ENCODE data around the gene KLK8. TPM values are rescaled to one million over a fixed set of nuclear protein-coding genes. Genes with fewer than 3 reads are reported as not detected.

The KLK8 gene
- polyA plus RNA-seq, 3 donors: not detected

GRCh38 chr19:51000981-51001380 lies 423 bp downstream of the KLK8 start:
- H3K27me3 Mint-ChIP-seq (ENCODE audit: low read depth in 3 of 3): peaks cover 12 to 48% (median 36%) of the 10 kb centered on the region in 3 donors
- Histone ChIP-seq H3K36me3 (replicated peaks in 1 of 2; ENCODE audit: control insufficient read depth in 1 of 2, insufficient read depth in 2 of 2, low read length in 2 of 2) (no peaks in the 10 kb centered on the region), H3K4me3 (replicated peaks in 1 of 3; ENCODE audit: low read depth in 2 of 3, low read length in 3 of 3) (no peak overlapping the region), H3K9ac (ENCODE audit: insufficient read depth, low read length, poor library complexity, severe bottlenecking) (no peak overlapping the region), H4K20me1 (ENCODE audit: insufficient read depth, low read length) (no peaks in the 10 kb centered on the region), H3K27me3 (ENCODE audit: control insufficient read depth in 2 of 2, insufficient read depth in 2 of 2, low read length in 2 of 2) (peaks cover 0 to 5% of the 10 kb centered on the region in 2 donors), H3K4me1 (ENCODE audit: control insufficient read depth in 1 of 2, insufficient read depth in 2 of 2, low read length in 2 of 2) (no peaks in the 10 kb centered on the region), H2AFZ (ENCODE audit: insufficient read depth, low read depth, low read length, poor library complexity, severe bottlenecking) (no peak overlapping the region), H3K27ac (ENCODE audit: low read depth in 1 of 2, low read length in 2 of 2) (no peak overlapping the region), H3K4me2 (replicated peaks; ENCODE audit: extremely low read depth, low read length, poor library complexity, severe bottlenecking) (no peak overlapping the region), H3K79me2 (ENCODE audit: insufficient read depth, low read length) (no peaks in the 10 kb centered on the region), H3K9me3 (replicated peaks in 1 of 2; ENCODE audit: control insufficient read depth in 1 of 2, insufficient read depth in 1 of 2, low read length in 2 of 2) (peaks cover 5% of the 10 kb centered on the region in 2 donors)
- intact Hi-C loops (cut with micrococcal nuclease): no loop called here
- H3K27ac Mint-ChIP-seq: no peak overlapping the region
- H3K36me3 Mint-ChIP-seq: no peaks in the 10 kb centered on the region
- no peak for TF ChIP-seq CTCF (IDR thresholded peaks at IDR 0.05)
- DNase-seq: no peak
- 37% methylated on average over 13 of the region's 16 CpGs for WGBS (ENCODE audit: insufficient coverage)
- peaks cover 4% of the 10 kb centered on the region for H3K4me1 Mint-ChIP-seq
- peaks cover 4 to 13% (median 9%) of the 10 kb centered on the region in 7 donors for H3K9me3 Mint-ChIP-seq
- H3K4me3 Mint-ChIP-seq: peak overlapping the region in 1 of 2 donors; percentile 51

GRCh38 chr19:51000426-51000825 lies 978 bp downstream of the KLK8 start:
- WGBS (ENCODE audit: insufficient coverage): 92% methylated on average over 10 of the region's 10 CpGs
- no peak for TF ChIP-seq CTCF (IDR thresholded peaks at IDR 0.05)

More at GRCh38 chr19:51000426-51000825, 978 bp downstream of the KLK8 start:
- Mint-ChIP-seq H3K4me3 (no peak overlapping the region), H3K9me3 (peaks cover 4 to 13% (median 9%) of the 10 kb centered on the region in 7 donors), H3K27me3 (ENCODE audit: low read depth in 3 of 3) (peaks cover 12 to 48% (median 36%) of the 10 kb centered on the region in 3 donors), H3K4me1 (peaks cover 4% of the 10 kb centered on the region), H3K27ac (no peak overlapping the region), H3K36me3 (no peaks in the 10 kb centered on the region)
- H2AFZ ChIP-seq (ENCODE audit: insufficient read depth, low read depth, low read length, poor library complexity, severe bottlenecking): no peak overlapping the region
- H3K4me3 ChIP-seq (replicated peaks in 1 of 3; ENCODE audit: low read depth in 2 of 3, low read length in 3 of 3): no peak overlapping the region
- no peak overlapping the region for H3K27ac ChIP-seq (ENCODE audit: low read depth in 1 of 2, low read length in 2 of 2)
- H4K20me1 ChIP-seq (ENCODE audit: insufficient read depth, low read length): no peaks in the 10 kb centered on the region
- peaks cover 5% of the 10 kb centered on the region in 2 donors for H3K9me3 ChIP-seq (replicated peaks in 1 of 2; ENCODE audit: control insufficient read depth in 1 of 2, insufficient read depth in 1 of 2, low read length in 2 of 2)
- H3K27me3 ChIP-seq (ENCODE audit: control insufficient read depth in 2 of 2, insufficient read depth in 2 of 2, low read length in 2 of 2): peaks cover 0 to 5% of the 10 kb centered on the region in 2 donors
- no peaks in the 10 kb centered on the region for H3K4me1 ChIP-seq (ENCODE audit: control insufficient read depth in 1 of 2, insufficient read depth in 2 of 2, low read length in 2 of 2)
- H3K36me3 ChIP-seq (replicated peaks in 1 of 2; ENCODE audit: control insufficient read depth in 1 of 2, insufficient read depth in 2 of 2, low read length in 2 of 2): no peaks in the 10 kb centered on the region
- no peak overlapping the region for H3K9ac ChIP-seq (ENCODE audit: insufficient read depth, low read length, poor library complexity, severe bottlenecking)
- no peak overlapping the region for H3K4me2 ChIP-seq (replicated peaks; ENCODE audit: extremely low read depth, low read length, poor library complexity, severe bottlenecking)
- DNase-seq: no peak
- intact Hi-C loops (cut with micrococcal nuclease): no loop called here
- no peaks in the 10 kb centered on the region for H3K79me2 ChIP-seq (ENCODE audit: insufficient read depth, low read length)
